GM18861 (cell line): ENCODE measurements around the gene B3GAT3.
"Not testable (repeated sequence)": the region's sequence is repeated elsewhere in the genome, so short reads cannot be mapped to it uniquely, and the experiment has no call there.

Experiments used
- ATAC-seq: cut with Tn5 transposase; IDR thresholded peaks from one replicate; pipeline ENCODE4 v1.9.1; 2021; ENCODE audit not compliant: unreplicated experiment

The B3GAT3 gene

DNA sequence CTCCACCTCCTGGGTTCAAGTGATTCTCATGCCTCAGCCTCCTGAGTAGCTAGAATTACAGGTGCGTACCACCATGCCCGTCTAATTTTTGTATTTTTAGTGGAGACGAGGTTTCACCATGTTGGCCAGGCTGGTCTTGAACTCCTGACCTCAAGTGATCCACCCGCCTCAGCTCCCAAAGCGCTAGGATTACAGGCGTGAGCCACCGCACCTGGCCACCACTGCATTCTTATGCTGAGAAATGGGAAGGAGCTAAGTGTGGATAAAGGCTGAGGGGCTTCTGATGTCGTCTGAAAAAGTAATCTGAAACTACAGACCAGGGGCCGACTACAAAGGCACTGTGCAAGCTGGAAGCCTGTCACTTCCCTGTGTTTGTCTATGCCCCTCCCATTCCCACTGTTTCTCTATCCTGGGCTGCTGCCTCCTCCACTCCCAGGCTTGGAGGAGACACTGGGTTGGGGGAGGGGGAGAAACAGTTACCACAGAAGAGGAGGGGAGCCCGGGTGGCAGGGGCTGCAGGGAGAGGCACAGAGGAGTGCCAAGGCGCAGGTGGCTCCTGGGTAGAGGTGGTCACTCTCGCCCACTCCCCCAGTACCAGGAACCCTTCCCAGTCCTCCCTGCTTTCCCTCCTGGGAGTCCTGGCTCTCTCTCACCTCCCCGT lies 17.2 kb downstream of the B3GAT3 start:
- ATAC-seq = no peak

DNA sequence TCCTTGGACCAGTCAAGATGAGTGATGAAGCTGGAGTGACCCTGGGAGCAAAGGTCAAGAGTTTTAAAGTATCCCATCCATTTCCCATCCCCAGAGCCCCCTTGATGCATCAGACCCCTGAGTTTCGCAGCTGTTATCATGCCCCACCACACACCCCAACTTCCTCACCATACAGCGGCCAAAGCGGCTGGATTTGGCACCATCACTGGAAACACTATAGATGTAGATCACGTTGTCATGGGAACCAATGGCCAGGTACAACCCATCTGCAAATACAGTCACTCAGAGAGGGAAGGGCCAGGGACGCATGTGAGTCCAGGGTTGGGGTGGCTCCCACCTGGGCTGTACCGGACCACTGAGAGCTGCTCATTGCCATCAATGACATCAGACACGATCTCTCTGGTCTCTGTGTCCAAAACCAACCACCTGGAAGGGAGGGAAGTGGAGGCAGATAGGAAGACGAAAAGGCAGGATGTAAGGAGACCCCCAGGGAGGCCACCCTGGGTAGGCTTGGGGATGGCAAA lies 17.9 kb downstream of the B3GAT3 start:
- ATAC-seq = no peak

DNA sequence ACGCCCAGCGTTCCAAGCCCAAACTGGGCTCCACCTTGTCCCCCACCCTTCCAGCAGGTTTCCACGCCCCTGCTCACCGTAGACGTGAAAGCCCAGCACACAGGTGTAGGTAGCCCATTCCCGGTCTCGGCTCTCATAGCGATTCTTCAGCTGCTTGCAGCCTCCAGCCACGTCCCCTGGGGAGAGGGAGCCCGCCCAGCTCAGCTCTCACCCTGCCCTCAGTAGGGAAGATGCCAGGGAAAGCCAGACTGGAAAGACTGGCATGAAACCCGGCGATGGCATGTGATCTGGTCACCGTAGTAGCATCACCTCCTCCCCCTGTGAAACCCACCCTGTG lies 18.7 kb downstream of the B3GAT3 start:
- ATAC-seq = no peak

DNA sequence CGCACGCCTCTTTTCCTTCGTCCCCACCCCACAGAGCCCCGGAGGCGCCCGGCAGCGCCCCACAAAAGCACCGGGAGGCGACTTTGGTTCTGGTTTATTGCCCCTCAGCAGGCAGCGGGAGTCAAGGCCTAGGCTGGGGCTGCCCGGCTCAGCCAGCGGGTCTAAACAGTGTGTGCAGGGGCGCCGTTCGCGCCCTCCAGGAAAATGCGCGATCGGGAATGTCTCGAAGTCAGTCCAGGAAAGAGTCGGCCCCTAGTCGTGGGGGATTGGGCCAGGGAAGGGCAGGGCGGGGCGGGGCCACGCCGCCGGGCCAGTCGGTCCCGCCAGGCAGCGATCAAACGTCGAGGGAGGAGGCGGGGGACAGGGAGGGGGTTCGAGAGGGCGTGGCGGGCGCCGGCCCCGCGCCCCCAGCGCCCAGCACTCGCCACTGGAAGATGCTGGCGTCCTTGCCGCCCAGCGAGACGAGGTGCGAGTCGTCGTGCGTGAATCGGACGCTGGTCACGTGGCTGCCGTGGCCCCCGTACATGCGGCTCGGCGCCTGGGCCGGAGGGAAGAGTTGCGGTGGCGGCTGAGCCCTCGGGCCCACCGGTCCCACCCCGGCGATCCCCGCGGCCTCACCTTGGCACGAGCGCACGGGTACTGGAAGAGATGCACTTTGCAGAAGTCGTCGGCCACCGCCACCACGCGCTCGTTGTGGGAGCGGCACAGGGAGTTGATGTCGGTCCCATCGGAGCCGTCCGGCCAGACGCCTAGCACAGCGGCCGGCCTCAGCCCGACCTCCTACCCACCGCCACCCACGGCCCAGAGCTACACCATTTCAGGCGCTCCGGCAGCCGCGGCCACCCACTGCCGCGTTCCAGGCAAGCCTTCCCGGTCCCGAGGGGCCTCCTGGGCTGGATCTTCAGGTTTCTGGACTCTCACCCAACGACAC lies 19.4 kb downstream of the B3GAT3 start:
- ATAC-seq = no peak

DNA sequence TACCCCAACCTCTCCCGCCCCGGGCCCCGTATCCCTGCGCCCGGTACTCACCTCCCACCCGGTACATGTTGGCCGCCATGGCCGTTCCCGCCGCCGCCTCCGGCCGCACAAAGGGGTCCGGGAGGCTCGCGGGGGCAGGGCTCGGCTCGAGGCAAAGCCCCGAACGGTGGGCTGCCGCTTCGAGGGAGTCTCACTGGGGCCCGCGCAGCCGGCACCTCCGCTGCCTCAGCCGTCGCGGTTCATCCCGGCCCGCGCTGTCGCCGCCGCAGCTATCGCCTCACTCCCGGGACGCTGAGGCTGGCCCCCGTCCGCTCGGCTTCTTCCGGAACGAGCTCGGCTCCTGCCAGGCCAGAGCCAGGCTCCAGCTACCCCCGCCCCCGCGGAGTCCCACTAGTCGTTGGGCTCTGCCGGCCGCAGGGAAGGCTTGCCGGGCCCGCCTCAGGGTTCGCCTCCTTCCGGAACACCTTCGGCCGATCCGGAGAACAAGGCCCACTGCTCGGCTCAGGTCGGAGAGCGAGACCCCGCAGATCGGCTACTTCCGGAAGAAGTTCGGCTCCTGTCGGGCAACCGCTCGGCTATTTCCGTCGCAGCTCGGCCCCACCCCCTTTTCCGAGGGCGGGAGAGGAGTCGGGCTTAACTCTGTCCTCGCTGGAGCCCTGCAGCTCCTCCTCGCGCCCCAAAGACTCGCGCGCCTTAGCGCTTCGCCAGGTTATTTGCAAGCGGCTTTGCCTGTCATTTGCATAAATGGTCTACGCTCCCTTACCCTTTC lies 20.2 kb downstream of the B3GAT3 start, which contains the start of gene MTA2:
MTA2 (minus strand) TSS at position 494 of the 769 bp plus-strand sequence; CDS start at position 79, 415 bp downstream.
- peak; percentile 70 for ATAC-seq

DNA sequence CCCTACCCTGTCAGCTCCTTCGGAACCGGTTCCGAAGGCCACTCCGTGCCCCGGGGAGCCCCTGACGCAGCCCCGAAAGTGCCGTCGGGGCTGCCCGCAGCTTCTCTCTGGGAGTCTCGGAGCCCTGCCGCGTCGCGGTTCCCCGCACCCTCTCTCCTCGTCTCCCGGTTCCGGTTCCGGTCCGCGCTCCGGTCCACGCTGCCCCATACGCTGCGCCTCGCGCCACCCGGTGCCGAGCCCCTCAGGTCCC lies 20.7 kb downstream of the B3GAT3 start:
- no peak for ATAC-seq

DNA sequence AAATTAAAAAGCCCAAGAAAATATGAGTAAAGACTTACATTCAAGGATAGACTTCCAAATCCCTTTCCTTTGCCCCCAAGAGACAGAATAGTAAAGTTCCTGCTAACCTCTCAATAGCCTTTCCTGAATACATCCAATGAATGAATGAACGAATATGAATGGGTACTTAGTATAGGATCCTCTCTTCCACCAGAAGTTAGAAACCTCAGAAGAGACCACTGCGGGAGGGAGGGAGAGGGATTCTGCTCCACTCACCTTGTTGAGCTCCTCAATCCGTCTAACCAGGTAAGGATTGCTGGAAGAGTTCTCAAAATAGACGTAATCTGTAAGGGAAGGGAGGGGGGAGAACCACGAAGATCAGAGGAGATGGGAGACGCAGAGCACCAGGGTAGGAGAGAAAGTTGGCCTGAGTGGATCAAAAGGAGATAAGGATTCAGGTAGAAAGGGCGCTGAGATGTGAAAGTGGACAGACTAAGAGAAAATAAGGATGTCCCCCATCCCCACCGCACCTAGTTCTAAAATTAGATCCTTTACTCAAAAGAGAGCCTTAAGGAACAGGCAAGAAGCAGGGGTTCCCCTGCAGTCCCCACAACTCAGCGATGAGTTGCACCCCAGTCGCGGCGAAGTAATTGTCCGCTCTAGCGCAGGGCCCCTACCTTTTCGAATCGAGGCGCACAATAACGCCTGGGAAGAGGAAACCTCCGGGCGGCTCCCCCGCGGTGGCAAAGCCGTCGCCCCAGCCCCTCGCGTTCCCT lies 21.2 kb downstream of the B3GAT3 start:
- ATAC-seq = no peak

DNA sequence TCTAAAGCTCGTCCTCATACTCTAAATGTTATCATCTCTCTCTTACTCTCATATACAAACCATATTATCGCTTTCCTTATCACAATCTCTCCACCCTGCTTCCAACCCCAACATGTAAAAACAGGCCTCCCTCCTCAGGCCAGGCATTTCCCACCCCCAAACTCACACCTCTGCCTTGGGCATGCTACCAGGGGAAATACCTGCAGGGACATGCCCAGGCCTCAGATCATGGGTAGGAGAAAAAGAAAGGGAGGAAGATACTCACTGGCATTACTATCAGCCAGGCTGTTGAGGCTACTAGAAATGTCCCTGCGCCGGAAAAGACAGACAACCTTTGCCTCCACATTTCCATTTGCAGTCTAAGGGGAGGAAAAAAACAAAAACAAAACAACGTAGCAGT lies 21.9 kb downstream of the B3GAT3 start:
- no peak for ATAC-seq

DNA sequence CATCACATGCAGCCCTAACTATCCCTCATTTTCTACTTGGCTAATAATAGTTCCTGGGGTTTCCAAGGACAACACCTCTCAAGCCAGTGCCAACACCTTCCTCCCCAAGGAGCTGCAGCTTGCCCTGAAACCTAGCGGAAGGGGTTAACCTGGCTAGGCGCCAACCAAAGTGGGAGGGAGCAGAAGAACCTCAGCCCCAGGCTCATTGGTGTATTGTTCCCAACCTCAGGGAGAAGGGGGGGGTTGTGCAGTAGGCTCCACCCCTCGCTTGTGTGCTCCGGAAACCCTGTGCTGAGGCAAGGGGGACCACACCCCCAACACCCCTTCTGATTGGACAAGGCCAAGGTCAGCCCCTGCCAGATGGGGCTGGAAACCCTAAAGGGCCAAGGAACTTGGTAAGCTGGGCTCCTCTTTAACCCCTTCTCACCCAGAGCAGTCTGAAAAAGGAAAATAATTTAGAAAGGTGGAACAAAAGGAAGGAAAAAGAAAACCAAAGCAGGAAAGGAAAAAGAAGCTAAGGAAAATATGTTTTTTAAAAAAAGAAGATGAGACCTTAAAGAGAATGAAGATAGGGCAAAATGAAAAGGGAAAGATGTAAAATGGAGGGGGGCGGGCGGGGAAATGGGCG lies 22.6 kb downstream of the B3GAT3 start:
- peak; percentile 28 for ATAC-seq

DNA sequence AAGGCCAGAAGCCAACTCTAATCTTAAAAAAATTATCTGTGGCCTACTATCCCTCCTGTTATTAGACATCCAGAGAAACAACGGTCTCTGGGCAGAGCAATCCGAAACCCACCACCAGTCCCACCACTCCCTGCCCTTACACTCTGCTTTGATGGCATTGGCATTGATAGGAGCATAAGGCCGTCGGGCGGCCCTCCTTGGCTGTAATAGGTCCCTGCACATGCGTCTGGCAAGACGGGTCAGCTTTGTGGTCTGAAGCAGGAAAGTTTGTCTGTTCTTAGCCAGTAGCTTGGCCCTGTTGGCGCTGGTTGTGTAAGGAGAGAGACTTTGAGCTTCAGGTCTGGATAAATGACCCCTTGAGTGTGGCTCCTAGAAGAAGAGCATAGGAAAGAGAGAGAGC lies 26.7 kb downstream of the B3GAT3 start:
- no peak for ATAC-seq

DNA sequence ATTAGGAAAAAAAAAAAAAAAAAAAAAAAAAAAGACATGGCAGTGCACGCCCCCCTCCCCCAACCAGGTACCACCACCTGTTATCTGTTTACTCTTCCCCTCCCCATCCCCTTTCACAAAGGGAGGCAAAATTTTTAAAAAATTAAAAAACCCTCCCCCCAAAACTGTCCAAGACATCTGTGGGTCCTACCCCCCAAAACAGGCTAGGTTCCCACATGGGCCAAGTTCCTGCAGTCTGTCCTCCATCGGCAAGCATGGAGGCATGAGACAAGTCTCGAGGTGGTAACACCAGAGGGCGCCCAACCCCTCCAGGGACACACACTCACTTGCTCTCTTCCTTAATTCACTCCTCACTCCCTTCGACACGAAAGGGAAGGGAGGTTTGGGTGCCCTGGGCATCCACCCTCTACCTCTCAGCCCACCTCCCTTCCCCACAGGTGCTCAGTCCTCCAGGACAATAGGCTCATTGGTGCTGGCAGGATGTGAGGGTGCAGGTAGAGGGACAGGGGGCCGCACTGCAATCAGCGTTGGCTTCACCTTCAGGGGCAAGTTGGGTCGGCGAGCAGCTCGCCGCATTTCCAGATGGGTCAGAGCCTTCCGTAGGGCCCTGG lies 28.2 kb downstream of the B3GAT3 start:
- ATAC-seq = no peak

DNA sequence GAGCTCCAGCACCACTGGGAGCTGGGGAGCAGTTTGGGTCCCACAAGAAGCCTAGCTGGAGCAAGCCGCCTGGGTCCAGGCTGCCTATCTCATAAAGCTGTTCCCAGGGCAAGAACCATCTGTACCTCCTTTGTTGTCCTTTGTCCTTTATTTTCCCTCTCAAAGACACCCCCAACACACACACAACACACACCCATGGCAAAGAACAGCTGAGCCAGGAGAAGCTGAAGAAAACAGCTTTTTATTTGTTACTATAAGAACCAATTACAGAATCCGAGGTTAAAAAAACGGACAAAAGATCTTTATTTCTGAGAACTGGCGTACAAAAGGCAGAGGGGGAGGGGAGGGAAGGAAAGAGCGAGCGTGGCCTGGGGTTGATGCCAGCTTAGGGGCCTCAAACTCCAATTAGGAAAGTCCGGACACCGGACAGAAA lies 28.8 kb downstream of the B3GAT3 start:
- no peak for ATAC-seq

DNA sequence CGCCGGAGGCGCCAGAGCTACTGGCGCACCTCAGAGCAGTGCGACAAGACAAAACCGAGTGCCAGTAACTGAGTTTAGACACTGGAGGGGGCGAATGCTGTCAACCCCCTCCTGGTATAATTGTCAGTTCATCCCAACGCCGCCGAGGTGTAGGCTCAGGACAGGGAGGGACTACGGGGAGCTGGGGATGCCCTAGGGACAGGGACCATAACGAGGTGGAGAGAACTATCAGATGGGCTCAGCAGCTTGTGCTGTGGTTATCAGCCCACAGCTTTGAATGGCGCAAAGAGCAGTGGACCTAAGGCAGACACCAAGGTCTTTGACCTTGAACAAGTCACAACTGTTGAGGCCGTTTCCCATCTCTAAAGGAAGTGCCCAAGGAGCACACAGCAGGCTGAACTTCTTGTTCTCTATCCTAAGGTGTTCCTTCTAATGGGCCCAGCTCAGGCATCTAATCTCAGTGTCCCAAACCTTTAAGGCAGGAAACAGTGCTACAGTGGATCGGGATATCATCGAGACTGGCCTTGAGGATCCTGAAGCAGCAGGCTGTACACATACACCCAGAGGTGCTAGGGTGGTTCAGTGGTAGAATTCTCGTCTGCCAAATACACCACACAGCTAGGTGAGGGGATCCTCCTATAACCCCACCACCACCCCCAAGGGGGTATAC lies 29.5 kb downstream of the B3GAT3 start:
- no peak for ATAC-seq

DNA sequence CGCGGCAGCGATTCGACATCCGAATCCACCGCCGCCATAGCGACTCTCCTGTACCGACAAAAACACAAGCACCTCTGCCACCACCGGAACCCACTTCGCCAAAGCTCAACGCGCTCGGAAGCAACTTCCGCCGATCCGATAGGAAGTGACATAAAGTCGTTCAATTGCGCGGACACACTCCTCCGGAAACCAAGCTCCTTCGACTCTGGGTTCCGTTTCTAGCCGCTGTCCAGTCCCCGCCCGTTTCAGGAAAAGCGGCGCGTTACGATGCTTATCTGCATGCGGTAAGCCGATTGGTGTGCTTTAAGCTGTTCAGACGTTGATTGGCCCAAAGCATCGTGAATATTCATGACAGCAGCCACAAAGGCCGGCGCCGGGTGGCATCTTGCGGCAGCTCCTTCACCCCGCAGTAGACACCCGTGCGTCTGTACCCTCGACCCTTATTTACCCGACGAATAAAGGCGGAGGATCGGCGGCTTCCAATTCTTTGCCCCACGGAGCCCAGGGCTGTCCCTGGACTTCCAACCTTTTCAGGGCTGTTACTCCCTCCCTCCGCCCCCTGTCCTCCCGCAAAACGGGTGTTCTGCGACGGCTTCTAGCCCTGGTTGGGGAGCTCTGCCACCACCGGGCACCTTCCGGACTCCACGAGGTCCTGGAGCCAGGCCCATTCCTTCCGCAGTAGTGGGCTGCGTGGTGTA lies 30.2 kb downstream of the B3GAT3 start, which contains the start of gene TUT1:
TUT1 (minus strand) TSS at position 76 of the 698 bp plus-strand sequence; CDS start at position 38, 38 bp downstream.
- peak; percentile 81 for ATAC-seq

DNA sequence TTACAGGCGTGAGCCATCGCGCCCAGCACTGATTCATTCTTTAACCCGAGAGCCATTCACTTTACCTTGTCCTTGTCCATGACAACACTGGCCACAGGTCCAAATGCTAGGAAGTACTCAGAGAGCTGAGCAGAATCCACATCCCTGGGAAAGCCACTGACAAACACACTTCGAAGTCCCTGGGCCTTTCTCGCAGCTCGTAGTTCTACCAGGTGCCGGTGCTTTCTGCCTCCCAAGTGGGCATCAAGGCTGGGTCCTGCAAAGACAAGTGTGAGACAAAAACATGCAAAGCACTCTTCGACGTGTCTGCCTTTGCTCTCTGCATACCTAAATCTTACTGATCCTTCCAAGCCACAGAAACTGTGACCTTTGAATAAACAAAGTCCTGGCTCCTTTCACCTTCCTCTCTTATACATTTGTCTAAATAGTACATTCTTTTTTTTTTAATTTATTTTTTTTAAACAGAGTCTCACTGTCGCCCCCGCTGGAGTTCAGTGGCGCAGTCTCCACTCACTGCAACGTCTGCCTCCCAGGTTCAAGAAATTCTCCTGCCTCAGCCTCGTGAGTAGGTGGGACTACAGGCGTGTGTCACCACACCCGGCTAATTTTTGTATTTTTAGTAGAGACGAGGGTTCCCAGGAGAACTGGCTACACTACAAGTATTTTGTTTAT lies 32.7 kb downstream of the B3GAT3 start:
- ATAC-seq = no peak

DNA sequence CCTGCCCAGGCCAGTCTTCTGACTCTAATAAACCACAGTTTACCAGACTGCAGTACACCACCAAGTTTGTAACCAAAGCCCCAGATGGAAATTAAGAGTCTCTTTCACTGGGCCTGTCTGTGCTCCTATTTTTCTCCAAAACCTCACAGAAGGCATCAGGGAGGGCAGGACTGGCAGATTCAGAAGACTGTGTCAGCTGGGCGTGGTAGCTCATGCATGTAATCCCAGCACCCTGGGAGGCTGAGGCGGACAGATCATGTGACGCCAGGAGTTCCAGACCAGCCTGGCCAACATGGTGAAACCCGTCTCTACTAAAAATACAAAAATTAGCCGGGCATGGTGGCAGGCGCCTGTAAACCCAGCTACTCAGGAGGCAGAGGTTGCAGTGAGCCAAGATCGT lies 36.4 kb downstream of the B3GAT3 start:
- not testable (repeated sequence) for ATAC-seq

DNA sequence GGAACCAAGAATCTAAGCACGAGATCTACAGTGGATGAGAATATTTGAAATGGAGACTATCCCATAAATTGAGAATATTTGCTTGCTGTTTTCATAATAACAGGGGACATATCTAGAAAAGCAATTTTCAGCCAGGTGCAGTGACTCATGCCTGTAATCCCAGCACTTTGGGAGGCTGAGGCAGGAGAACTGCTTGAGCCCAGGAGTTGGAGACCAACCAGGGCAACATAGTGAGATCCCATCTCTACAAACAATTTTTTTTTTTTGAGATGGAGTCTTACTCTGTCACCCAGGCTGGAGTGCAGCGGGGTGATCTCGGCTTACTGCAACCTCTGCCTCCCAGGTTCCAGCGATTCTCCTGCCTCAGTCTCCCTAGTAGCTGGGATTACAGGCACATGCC lies 40.1 kb downstream of the B3GAT3 start:
- not testable (repeated sequence) for ATAC-seq
